Measurements from ENCODE around the gene TGFBRAP1. TPM values are rescaled to one million over a fixed set of nuclear protein-coding genes. Genes with fewer than 3 reads are reported as not detected.

The TGFBRAP1 gene
- total RNA-seq, 1 donor from 2014 or later, result 13.8 TPM

- DNase-seq (ENCODE audit: low spot score), result no peak
- H3K4me3 Mint-ChIP-seq, result no peak overlapping the region
- Histone ChIP-seq H3K9me3 (ENCODE audit: low read depth) (no peaks in the 10 kb centered on the region), H3K27me3 (no peaks in the 10 kb centered on the region), H4K20me1 (ENCODE audit: low read depth) (no peaks in the 10 kb centered on the region), H3K9ac (no peak overlapping the region), H3K27ac (no peak overlapping the region), H3K79me2 (ENCODE audit: low read depth) (no peaks in the 10 kb centered on the region), H3K4me3 (no peak overlapping the region), H3K4me2 (no peak overlapping the region), H3F3A (ENCODE audit: low read depth) (peaks cover 5% of the 10 kb centered on the region), H3K36me3 (no peaks in the 10 kb centered on the region), H3K4me1 (no peaks in the 10 kb centered on the region), H2AFZ (replicated peaks) (no peak overlapping the region)
- H3K27me3 Mint-ChIP-seq (ENCODE audit: insufficient read depth, low read depth), result peaks cover 3% of the 10 kb centered on the region
- H3K4me1 Mint-ChIP-seq, result no peaks in the 10 kb centered on the region
- H3K27ac Mint-ChIP-seq, result no peak overlapping the region
- peaks cover 3% of the 10 kb centered on the region for H3K9me3 Mint-ChIP-seq
- no peaks in the 10 kb centered on the region for H3K36me3 Mint-ChIP-seq
- TF ChIP-seq EZH2phosphoT487 (IDR thresholded peaks at IDR 0.05), result no peak
- TF ChIP-seq EZH2 (IDR thresholded peaks at IDR 0.05), result no peak
- TF ChIP-seq, protein P1, sequence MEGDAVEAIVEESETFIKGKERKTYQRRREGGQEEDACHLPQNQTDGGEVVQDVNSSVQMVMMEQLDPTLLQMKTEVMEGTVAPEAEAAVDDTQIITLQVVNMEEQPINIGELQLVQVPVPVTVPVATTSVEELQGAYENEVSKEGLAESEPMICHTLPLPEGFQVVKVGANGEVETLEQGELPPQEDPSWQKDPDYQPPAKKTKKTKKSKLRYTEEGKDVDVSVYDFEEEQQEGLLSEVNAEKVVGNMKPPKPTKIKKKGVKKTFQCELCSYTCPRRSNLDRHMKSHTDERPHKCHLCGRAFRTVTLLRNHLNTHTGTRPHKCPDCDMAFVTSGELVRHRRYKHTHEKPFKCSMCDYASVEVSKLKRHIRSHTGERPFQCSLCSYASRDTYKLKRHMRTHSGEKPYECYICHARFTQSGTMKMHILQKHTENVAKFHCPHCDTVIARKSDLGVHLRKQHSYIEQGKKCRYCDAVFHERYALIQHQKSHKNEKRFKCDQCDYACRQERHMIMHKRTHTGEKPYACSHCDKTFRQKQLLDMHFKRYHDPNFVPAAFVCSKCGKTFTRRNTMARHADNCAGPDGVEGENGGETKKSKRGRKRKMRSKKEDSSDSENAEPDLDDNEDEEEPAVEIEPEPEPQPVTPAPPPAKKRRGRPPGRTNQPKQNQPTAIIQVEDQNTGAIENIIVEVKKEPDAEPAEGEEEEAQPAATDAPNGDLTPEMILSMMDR (IDR thresholded peaks at IDR 0.05), result no peak
Measured at GRCh38 chr2:105256431-105257047, 73.0 kb downstream of the TGFBRAP1 start.

DNA sequence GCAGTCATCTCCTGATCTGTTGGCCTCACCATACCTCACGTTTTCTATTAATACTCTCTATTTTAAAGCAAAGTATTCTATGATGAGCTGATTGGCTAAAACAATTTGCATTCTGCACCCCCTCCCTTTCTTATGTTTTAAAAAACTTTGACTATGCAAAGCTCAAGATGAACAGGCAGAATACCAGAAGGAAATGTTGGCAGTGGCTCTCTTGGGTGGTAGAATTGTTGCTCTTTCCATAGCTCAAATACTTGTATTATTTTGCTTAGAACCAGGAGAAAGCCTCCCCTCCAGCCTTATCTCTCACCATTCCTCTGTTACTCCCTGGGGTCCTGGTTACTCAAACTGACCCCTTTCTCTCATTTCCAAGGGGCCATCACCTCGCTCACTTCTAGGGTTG is 73.6 kb downstream of the TGFBRAP1 start:
- Histone ChIP-seq H3K4me1 (no peaks in the 10 kb centered on the region), H3F3A (ENCODE audit: low read depth) (peaks cover 5% of the 10 kb centered on the region), H3K27me3 (no peaks in the 10 kb centered on the region), H3K27ac (no peak overlapping the region), H3K36me3 (no peaks in the 10 kb centered on the region), H3K4me2 (no peak overlapping the region), H3K79me2 (ENCODE audit: low read depth) (no peaks in the 10 kb centered on the region), H4K20me1 (ENCODE audit: low read depth) (no peaks in the 10 kb centered on the region), H3K4me3 (no peak overlapping the region), H3K9me3 (ENCODE audit: low read depth) (no peaks in the 10 kb centered on the region), H3K9ac (no peak overlapping the region), H2AFZ (replicated peaks) (no peak overlapping the region)
- no peak overlapping the region for H3K4me3 Mint-ChIP-seq
- peaks cover 3% of the 10 kb centered on the region for H3K9me3 Mint-ChIP-seq
- no peak for TF ChIP-seq EZH2phosphoT487 (IDR thresholded peaks at IDR 0.05)
- TF ChIP-seq EZH2 (IDR thresholded peaks at IDR 0.05), result no peak
- TF ChIP-seq, protein P1 (IDR thresholded peaks at IDR 0.05), result no peak
- no peaks in the 10 kb centered on the region for H3K36me3 Mint-ChIP-seq
- no peaks in the 10 kb centered on the region for H3K4me1 Mint-ChIP-seq
- DNase-seq (ENCODE audit: low spot score), result no peak
- peaks cover 3% of the 10 kb centered on the region for H3K27me3 Mint-ChIP-seq (ENCODE audit: insufficient read depth, low read depth)
- H3K27ac Mint-ChIP-seq, result no peak overlapping the region

- H2AFZ ChIP-seq (replicated peaks), result no peak overlapping the region
- H3K27me3 ChIP-seq, result no peaks in the 10 kb centered on the region
- Mint-ChIP-seq H3K9me3 (peaks cover 3% of the 10 kb centered on the region), H3K27ac (no peak overlapping the region), H3K4me1 (no peaks in the 10 kb centered on the region), H3K27me3 (ENCODE audit: insufficient read depth, low read depth) (peaks cover 3% of the 10 kb centered on the region), H3K36me3 (no peaks in the 10 kb centered on the region), H3K4me3 (no peak overlapping the region)
- TF ChIP-seq EZH2 (IDR thresholded peaks at IDR 0.05) (no peak), EZH2phosphoT487 (IDR thresholded peaks at IDR 0.05) (no peak)
- TF ChIP-seq, protein P1 (IDR thresholded peaks at IDR 0.05), result no peak
- no peaks in the 10 kb centered on the region for H3K9me3 ChIP-seq (ENCODE audit: low read depth)
- H3K27ac ChIP-seq, result no peak overlapping the region
- no peak overlapping the region for H3K9ac ChIP-seq
- no peaks in the 10 kb centered on the region for H3K4me1 ChIP-seq
- H3K36me3 ChIP-seq, result no peaks in the 10 kb centered on the region
- DNase-seq (ENCODE audit: low spot score), result no peak
- no peaks in the 10 kb centered on the region for H4K20me1 ChIP-seq (ENCODE audit: low read depth)
- no peak overlapping the region for H3K4me3 ChIP-seq
- H3K79me2 ChIP-seq (ENCODE audit: low read depth), result no peaks in the 10 kb centered on the region
- H3F3A ChIP-seq (ENCODE audit: low read depth), result peaks cover 5% of the 10 kb centered on the region
- no peak overlapping the region for H3K4me2 ChIP-seq
Measured at GRCh38 chr2:105254531-105255210, 74.9 kb downstream of the TGFBRAP1 start.
